K562 (cell line): ENCODE data around the gene LEAP2. TPM values are rescaled to one million over a fixed set of nuclear protein-coding genes. Genes with fewer than 3 reads are reported as not detected.
A peak's percentile ranks its signal among the peaks of the same experiment; 100 is the strongest.

Experiments
- ARNT ChIP-seq, 2 experiments: fragments of 450-650 bp; IDR thresholded peaks; 2 replicates each; pipeline ENCODE4 v1.6.1; 2016; ENCODE audit warnings: mild to moderate bottlenecking in 1 of 2
- BRF2 ChIP-seq: IDR thresholded peaks from 3 replicates; pipeline ENCODE4 v1.6.1; 2011; ENCODE audit warnings: borderline replicate concordance, mild to moderate bottlenecking; ENCODE audit not compliant: insufficient read length, insufficient read depth
- C11orf30 ChIP-seq: fragments of 450-650 bp; IDR thresholded peaks from 2 replicates; pipeline ENCODE4 v1.6.1; 2016; ENCODE audit warnings: low read depth, mild to moderate bottlenecking
- ETV5 ChIP-seq: sonication (generic); formaldehyde crosslinking; IDR thresholded peaks from 2 replicates; pipeline ENCODE4 v1.4.0; 2020; ENCODE audit warnings: low read depth, mild to moderate bottlenecking, missing genetic modification reagents
- KDM4B ChIP-seq, 2 experiments: fragments of 450-650 bp in 1 of 2; sonication (generic) in 1 of 2; IDR thresholded peaks; 2 replicates each; pipeline ENCODE4 v1.6.1; 2016 to 2017; ENCODE audit warnings: borderline replicate concordance in 2 of 2, antibody characterized with exemption in 1 of 2, low read depth in 1 of 2, mild to moderate bottlenecking in 1 of 2
- MAFF ChIP-seq: IDR thresholded peaks from 2 replicates; pipeline ENCODE4 v1.6.1; 2012; ENCODE audit warnings: low read length, improper control_type of control experiment
- MECOM ChIP-seq: fragments of 250-450 bp; sonication (Bioruptor Pico); IDR thresholded peaks from 2 replicates; pipeline ENCODE4 v1.8.0; 2022; ENCODE audit warnings: inconsistent platforms
- MYC ChIP-seq, 2 experiments: fragments of 250-450 bp in 1 of 2; sonication (Bioruptor Pico) in 1 of 2; IDR thresholded peaks; 2 replicates each; pipeline versions ENCODE4 v1.5.1 to v1.6.1; 2012 to 2021; ENCODE audit warnings: low read depth in 2 of 2, borderline replicate concordance in 1 of 2, improper control_type of control experiment in 1 of 2, low read length in 1 of 2, mild to moderate bottlenecking in 1 of 2, moderate library complexity in 1 of 2
- PURB ChIP-seq: sonication (generic); formaldehyde crosslinking; IDR thresholded peaks from 2 replicates; pipeline ENCODE4 v1.9.0; 2021; ENCODE audit warnings: low read depth, mild to moderate bottlenecking, missing genetic modification reagents
- PYGO2 ChIP-seq: fragments of 450-650 bp; IDR thresholded peaks from 2 replicates; pipeline ENCODE4 v1.6.1; 2016; ENCODE audit warnings: mild to moderate bottlenecking, missing genetic modification characterization, moderate library complexity, missing compliant biosample characterization
- SNIP1 ChIP-seq: fragments of 450-650 bp; IDR thresholded peaks from 2 replicates; pipeline ENCODE4 v1.7.1; 2017; ENCODE audit warnings: low read depth, mild to moderate bottlenecking
- SOX6 ChIP-seq: fragments of 450-650 bp; IDR thresholded peaks from 2 replicates; pipeline ENCODE4 v1.6.1; 2014; ENCODE audit warnings: mild to moderate bottlenecking
- TAL1 ChIP-seq: fragments of 450-650 bp; IDR thresholded peaks from 2 replicates; pipeline ENCODE4 v1.6.1; 2016; ENCODE audit warnings: mild to moderate bottlenecking
- ZKSCAN3 ChIP-seq: fragments of 250-450 bp; sonication (Bioruptor Pico); IDR thresholded peaks from 2 replicates; pipeline ENCODE4 v1.4.0; 2020
- ZNF197 ChIP-seq: fragments of 200-800 bp; sonication (Bioruptor generic); IDR thresholded peaks from 2 replicates; pipeline ENCODE4 v1.6.1; 2016; ENCODE audit warnings: low read depth, missing genetic modification characterization, missing compliant biosample characterization
- ZNF239 ChIP-seq: fragments of 250-450 bp; sonication (Bioruptor Pico); IDR thresholded peaks from 2 replicates; pipeline ENCODE4 v1.4.0; 2020; ENCODE audit warnings: mild to moderate bottlenecking
- ZNF282 ChIP-seq: sonication (generic); formaldehyde crosslinking; IDR thresholded peaks from 2 replicates; pipeline ENCODE4 v1.8.1; 2023; ENCODE audit warnings: missing genetic modification reagents
- ZNF316 ChIP-seq: fragments of 450-650 bp; IDR thresholded peaks from 2 replicates; pipeline ENCODE4 v1.6.1; 2016
- ZNF41 ChIP-seq: fragments of 250-450 bp; sonication (Bioruptor Pico); conservative IDR thresholded peaks from 2 replicates; pipeline ENCODE4 v1.4.0; 2020; ENCODE audit warnings: mild to moderate bottlenecking
- ZNF431 ChIP-seq: sonication (generic); formaldehyde crosslinking; IDR thresholded peaks from 2 replicates; pipeline ENCODE4 v1.8.0; 2022; ENCODE audit warnings: mild to moderate bottlenecking, missing genetic modification reagents
- ZNF561 ChIP-seq: fragments of 450-650 bp; formaldehyde crosslinking; conservative IDR thresholded peaks from 2 replicates; pipeline ENCODE4 v1.4.0; 2020; ENCODE audit warnings: mild to moderate bottlenecking, moderate library complexity
- ZNF655 ChIP-seq: fragments of 250-450 bp; sonication (Bioruptor Pico); IDR thresholded peaks from 2 replicates; pipeline ENCODE4 v1.5.0; 2021
- ZNF696 ChIP-seq: fragments of 250-450 bp; sonication (Bioruptor Pico); conservative IDR thresholded peaks from 2 replicates; pipeline ENCODE4 v1.4.0; 2020; ENCODE audit warnings: mild to moderate bottlenecking, moderate library complexity
- ZZZ3 ChIP-seq: fragments of 450-650 bp; IDR thresholded peaks from 2 replicates; pipeline ENCODE4 v1.6.1; 2016; ENCODE audit warnings: antibody characterized with exemption, mild to moderate bottlenecking, moderate library complexity
- polyA plus RNA-seq, 8 experiments: library from polyadenylated mRNA; depleted of rRNA in 4 of 8; stranded (reverse) in 5 of 8; unstranded in 3 of 8; fragments of >200 nt; fragmentation: Nextera tagmentation in 2 of 8; fragmentation: Illumina TruSeq in 1 of 8; extraction: Ambion mirVana in 2 of 8; extraction: Trizol in 1 of 8; gene quantifications; 2 replicates each; pipeline versions ENCODE4 v1.2.1 to v1.2.3, GENCODE V29; 2011 to 2014; ENCODE audit warnings: inconsistent platforms in 1 of 8, missing spikeins in 1 of 8
- total RNA-seq, 7 experiments: library from RNA; depleted of rRNA in 6 of 7; stranded (reverse); fragments of >200 nt in 6 of 7; fragmentation: Illumina TruSeq in 2 of 7; extraction: Trizol in 2 of 7; gene quantifications; 2 replicates each; pipeline versions ENCODE4 v1.2.1 to v1.2.3, GENCODE V29; 2011 to 2021; ENCODE audit warnings: low replicate concordance in 1 of 7
- TF ChIP-seq, protein P1 (sequence below): fragments of 250-450 bp; sonication (Bioruptor Pico); IDR thresholded peaks from 2 replicates; pipeline ENCODE4 v1.5.1; 2021; ENCODE audit warnings: mild to moderate bottlenecking

The LEAP2 gene
- total and polyA plus RNA-seq, 9 of the 15 experiments (the other 6 are each of a cell fraction or from before 2014, with no cell fraction given) = 1.1 to 5.6 (median 2.5) TPM

GRCh38 chr5:132886064-132886823 lies 12.8 kb downstream of the LEAP2 start (continued):
- TF ChIP-seq MYC (IDR thresholded peaks at IDR 0.05; ENCODE audit: low read depth, low read length) = no peak
- TF ChIP-seq MYC (CRISPR knock-in tag; IDR thresholded peaks at IDR 0.05; ENCODE audit: borderline replicate concordance, low read depth) = no peak
- peak; percentile 66 for TF ChIP-seq ZNF316
- TF ChIP-seq ZNF431 = no peak
- TF ChIP-seq MECOM (CRISPR knock-in tag) = no peak
- TF ChIP-seq ZNF561 (CRISPR knock-in tag) = no peak
- TF ChIP-seq BRF2 = no peak
- TF ChIP-seq ZNF197 (CRISPR knock-in tag) = no peak
- peak; percentile 53 for TF ChIP-seq C11orf30
- TF ChIP-seq PYGO2 (tag) = no peak
- no peak for TF ChIP-seq KDM4B (IDR thresholded peaks at IDR 0.05; ENCODE audit: borderline replicate concordance in 2 of 2, low read depth in 1 of 2)
- TF ChIP-seq PURB (CRISPR knock-in tag) = no peak
- no peak for TF ChIP-seq ZNF282
- no peak for TF ChIP-seq SNIP1
- no peak for TF ChIP-seq ZZZ3
- TF ChIP-seq ARNT (IDR thresholded peaks at IDR 0.05) = no peak
- no peak for TF ChIP-seq ZKSCAN3 (CRISPR knock-in tag)
- no peak for TF ChIP-seq SOX6
- peak; percentile 32; the same call in 1 of the 2 replicates for TF ChIP-seq MAFF
- TF ChIP-seq ZNF655 (CRISPR knock-in tag) = no peak
- TF ChIP-seq ZNF696 (CRISPR knock-in tag) = no peak
- TF ChIP-seq ZNF239 = no peak
- no peak for TF ChIP-seq ZNF41 (CRISPR knock-in tag)
- TF ChIP-seq ETV5 = no peak
- TF ChIP-seq TAL1 = no peak
- TF ChIP-seq, protein P1, sequence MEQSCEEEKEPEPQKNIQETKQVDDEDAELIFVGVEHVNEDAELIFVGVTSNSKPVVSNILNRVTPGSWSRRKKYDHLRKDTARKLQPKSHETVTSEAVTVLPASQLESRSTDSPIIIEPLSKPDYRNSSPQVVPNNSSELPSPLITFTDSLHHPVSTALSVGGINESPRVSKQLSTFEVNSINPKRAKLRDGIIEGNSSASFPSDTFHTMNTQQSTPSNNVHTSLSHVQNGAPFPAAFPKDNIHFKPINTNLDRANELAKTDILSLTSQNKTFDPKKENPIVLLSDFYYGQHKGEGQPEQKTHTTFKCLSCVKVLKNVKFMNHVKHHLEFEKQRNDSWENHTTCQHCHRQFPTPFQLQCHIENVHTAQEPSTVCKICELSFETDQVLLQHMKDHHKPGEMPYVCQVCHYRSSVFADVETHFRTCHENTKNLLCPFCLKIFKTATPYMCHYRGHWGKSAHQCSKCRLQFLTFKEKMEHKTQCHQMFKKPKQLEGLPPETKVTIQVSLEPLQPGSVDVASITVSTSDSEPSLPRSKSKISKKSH = no peak
